ENCODE measurements around the gene PPP1R13L.
"Not testable (repeated sequence)": the region's sequence is repeated elsewhere in the genome, so short reads cannot be mapped to it uniquely, and the experiment has no call there.

Gene PPP1R13L

DNA sequence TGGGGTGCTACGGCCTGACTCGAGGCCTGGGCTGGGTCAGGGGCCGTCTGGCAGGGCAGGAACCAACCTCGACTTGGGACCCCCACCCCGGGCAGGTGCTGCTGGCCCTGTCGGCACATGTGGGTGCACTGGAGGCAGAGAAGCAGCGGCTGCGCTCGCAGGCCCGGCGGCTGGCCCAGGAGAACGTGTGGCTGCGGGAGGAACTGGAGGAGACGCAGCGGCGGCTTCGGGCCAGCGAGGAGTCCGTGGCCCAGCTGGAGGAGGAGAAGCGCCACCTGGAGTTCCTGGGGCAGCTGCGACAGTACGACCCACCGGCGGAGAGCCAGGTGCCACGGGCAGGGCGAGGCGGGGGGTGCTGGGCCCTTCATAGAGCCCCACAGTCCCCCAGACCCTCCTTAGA, 58.4 kb downstream of the PPP1R13L start:
- DNase-seq (ENCODE audit: low read depth, low spot score) = no peak

DNA sequence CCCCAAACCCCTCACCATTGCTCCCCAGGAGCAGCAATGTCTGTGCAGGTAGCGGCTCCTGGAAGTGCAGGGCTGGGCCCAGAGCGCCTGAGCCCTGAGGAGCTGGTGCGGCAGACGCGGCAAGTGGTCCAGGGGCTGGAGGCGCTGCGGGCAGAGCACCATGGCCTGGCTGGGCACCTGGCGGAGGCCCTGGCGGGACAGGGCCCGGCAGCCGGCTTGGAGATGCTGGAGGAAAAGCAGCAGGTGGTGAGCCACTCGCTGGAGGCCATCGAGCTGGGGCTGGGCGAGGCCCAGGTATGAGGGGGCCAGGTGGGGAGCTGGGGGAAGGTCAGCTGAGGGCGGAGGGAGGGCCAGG, 59.4 kb downstream of the PPP1R13L start:
- no peak for DNase-seq (ENCODE audit: low read depth, low spot score)

DNA sequence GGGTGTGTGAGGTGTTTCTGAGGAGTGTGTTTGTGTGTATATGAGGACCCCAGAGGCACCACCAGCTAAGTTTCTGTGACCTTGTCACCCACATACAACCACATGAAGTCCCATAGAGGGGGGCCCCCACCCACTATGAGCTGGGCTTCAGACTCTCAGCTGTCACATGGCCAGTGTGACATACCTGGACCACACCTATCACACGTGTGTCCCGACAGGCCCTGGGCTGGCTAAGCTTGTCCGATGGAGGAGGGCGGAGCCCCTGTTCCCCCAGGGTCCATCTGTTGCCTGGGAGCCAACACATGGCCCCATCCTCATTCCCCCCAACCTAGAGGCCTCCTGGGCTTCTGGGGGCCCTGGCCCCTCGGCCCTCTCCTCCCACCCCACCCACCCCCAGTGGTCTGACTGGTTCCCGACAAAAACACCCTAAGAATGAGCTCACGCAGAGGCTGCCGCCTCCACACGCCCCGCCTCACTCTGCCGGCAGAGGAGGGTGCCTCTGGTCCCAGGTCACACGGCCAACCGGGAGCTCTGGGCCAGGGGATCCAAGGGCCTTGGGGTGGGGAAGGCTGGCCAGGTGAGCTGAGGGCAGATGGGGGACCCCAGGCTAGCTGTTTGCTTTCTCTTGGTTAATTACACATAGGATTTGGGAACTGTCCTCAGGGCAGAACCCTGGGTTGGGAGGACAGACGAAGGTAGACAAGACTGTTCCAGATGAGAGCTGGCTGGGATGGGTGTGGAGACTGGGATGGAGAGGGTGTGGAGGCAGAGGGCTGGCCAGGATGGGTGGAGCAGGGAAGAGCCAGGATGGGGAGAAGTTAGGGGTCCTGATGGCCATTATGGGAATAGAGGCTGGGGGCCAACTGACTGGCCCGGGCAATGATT, 60.0 kb downstream of the PPP1R13L start:
- no peak for DNase-seq (ENCODE audit: low read depth, low spot score)

DNA sequence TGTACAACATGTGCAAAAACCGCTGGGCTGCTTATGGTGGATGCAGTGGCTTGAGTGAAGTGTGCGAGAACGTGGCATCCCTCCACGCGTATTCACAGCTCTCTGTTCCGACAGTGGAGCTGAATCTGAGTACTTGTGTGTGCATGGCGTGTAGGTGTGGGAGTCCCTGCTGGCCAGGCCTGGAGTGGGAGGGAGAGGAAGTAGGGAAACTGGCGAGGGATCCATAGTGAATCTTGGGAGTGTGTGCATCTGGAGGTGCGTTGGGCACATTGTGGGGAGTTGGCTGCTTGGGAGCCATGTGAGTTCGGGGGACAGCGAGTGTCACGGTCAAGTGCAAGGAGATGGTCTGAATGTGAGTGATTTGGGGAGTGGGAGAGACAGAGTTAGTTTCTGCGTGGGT, 62.0 kb downstream of the PPP1R13L start:
- no peak for DNase-seq (ENCODE audit: low read depth, low spot score)

DNA sequence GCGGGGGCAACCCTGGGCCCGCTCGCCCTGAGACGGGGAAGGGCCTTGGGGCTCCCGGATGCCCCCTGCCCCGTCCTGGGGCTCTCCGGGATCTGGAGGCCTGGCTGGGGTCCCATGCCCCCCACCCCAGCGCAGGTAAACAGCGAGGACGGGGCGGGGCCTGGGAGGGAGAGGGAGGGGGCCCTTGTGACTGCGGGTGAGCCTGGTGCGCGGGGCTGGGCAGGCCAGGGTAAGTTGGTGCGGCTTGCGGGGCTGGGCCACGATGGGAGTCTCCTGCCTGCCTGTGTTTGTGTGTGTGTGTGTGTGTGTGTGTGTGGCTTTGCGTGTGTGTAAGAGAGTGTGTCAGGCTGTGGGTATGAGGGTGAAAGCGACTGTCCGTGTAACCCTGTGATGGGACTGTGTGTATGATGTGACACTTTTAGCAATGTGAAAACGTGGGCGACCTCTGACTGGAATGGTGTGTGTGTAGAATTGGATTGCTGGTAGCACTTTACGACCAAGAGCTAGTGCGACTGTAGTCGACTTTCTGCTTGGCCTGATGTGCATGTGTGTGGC, 63.9 kb downstream of the PPP1R13L start:
- no peak for DNase-seq (ENCODE audit: low read depth, low spot score)

DNA sequence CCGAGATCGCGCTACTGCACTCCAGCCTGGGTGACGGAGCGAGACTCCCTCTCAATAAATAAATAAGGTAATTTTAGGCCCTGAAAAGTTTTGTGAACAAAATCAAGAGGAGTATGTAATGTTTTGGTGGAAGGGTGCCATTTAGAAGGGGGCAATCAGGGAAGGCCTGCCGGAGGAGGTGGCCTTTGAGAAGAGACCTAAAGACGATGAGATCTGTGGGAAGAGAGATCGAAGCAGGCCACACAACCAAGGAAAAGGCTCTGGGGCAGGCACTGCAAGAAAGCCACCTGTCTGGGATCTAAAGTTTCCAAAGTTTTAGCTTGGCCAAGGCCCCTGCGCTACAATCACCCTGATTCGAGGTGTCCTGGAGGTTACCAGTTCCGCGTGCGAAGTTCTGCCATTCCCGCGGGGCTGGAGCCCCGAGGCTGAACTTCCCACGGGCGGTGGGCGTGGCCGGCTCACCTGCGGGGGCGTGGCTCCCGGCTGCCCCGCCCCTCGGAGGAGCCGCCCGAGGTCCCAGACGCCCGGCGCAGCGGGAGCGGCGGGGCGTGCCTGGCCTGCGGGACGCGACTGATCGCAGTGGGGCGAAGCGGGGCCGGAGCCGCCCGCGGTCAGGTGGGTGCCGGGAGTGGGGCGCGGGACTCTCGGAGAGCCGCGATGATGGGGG, 64.5 kb downstream of the PPP1R13L start, which contains the start of gene KLC3:
Gene KLC3, plus strand, starts transcription at position 519 of the 667 bp plus-strand sequence. CDS start 4,792 bp downstream, outside the sequence.
- no peak for DNase-seq (ENCODE audit: low read depth, low spot score)

DNA sequence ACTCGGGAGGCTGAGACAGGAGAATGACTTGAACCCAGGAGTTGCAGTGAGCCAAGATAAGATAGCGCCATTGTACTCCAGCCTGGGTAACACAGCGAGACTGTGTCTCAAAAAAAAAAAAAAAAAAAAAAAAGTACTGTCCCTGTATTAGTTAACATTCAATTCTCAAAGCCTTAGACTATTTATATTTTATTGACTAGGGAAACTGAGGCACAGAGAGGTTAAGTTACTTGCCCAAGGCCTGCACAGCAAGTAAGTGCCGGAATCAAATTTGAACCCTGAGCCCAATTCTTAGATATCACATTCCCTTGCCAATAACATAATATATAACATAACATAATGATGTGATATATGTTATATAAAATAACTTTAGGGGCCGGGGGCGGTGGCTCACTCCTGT, 65.2 kb downstream of the PPP1R13L start:
- DNase-seq (ENCODE audit: low read depth, low spot score) = no peak

DNA sequence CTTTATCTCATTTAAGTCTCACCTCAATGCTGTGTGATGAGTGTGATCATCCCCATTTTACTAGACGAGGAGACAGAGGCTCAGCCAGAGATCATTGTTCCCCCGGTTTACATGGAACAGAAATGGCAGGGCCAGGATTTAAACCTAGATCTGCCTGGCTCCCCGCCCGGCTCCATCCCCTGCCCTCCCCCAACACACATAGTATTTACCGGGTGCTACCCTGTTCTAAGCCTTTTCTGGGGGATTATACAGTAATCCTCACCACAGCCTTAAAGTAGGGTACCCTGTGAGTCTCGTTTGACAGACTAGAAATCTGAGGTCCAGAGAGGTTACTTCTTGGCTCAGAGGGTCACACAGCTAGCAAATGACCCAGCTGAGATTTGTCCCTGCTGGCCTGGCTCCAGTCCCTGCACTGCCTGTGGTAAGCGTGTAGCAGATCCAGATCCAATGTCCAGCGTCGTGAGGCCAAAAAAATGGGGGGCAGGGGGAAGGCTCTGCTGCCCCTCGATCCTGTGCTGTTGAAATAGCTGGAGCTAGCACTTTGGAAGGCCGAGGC, 68.1 kb downstream of the PPP1R13L start:
- no peak for DNase-seq (ENCODE audit: low read depth, low spot score)

DNA sequence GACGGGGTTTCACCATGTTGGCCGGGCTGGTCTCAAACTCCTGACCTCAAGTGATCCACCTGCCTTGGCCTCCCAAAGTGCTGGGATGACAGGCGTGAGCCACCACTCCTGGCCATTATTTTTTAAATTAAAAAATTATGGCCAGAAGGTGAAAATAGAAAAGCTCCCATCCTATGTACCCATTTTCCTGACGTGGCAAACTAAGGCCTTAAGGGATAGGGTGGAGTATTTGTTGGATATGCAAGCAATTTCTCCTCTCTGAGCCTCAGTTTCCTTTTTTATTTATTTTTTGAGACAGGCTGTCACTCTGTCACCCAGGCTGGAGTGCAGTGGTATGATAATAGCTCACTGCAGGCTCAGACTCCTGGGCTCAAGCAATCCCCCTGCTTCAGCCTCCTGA, 70.0 kb downstream of the PPP1R13L start:
- not testable (repeated sequence) for DNase-seq (ENCODE audit: low read depth, low spot score)

DNA sequence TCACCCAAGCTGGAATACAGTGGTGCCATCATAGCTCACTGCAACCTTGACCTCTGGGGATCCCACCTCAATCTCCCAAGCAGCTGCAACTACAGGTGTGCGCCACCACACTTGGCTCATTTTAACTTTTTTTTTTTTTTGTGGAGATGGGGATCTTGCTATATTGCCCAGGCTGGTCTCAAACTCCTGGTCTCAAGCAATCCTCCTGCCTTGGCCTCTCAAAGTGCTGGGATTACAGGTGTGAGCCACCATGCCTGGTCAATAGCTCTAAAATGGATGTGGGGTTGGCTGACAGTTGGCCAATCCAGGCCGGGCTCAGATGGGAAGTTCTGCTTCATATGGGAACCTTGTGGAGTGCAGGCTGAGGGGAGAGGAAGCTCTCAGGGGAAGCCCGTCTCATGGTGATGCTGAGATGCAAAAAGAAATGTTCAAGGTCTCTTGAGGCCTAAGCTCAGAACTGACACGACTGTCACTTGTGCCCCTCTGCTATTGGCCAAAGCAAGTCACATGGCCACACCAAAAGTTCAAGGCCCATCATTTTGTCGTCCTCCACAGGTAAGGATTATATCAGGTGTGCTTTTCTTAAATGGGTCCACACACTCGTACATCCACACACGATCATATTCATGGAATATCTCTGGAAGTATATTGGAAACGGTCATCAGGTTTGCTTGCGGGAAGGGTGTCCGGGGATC, 71.1 kb downstream of the PPP1R13L start:
- DNase-seq (ENCODE audit: low read depth, low spot score) = no peak

DNA sequence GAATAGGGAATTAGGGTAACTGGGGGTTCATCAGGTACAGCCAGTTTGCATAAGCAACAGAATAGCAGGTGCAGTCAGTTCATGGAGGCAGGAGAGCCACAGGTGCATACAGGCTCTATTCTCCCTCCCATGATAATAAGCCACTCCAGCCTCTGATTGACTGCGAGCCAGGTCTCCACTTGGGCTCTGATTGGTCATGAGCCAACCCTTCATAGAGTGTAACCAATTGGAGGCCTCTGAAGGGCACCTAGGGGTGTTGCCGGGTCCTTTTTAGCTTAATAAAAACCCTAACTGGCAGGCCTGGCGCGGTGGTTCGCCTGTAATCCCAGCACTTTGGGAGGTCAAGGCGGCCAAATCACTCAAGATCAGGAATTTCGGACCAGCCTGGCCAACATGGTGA, 73.5 kb downstream of the PPP1R13L start:
- no peak for DNase-seq (ENCODE audit: low read depth, low spot score)

Data from iPS DF 19.7 (cell line).